Skeletal muscle satellite cell (primary cell): Measurements from ENCODE around the gene ST6GALNAC4.

ENCODE experiments used
- H3K27me3 ChIP-seq: 2 replicates; pipeline ENCODE4 v1.7.0; 2013; ENCODE audit warnings: low read length; ENCODE audit not compliant: control insufficient read depth, insufficient read depth
- H3K36me3 ChIP-seq: 2 replicates; pipeline ENCODE4 v1.7.0; 2013; ENCODE audit warnings: mild to moderate bottlenecking, control low read depth, low read length; ENCODE audit not compliant: insufficient read depth
- H3K4me1 ChIP-seq: 2 replicates; pipeline ENCODE4 v1.7.0; 2013; ENCODE audit warnings: low read length; ENCODE audit not compliant: control insufficient read depth, insufficient read depth
- H3K4me2 ChIP-seq: 2 replicates; pipeline ENCODE4 v1.7.0; 2013; ENCODE audit warnings: mild to moderate bottlenecking, low read length
- H3K4me3 ChIP-seq: 2 replicates; pipeline ENCODE4 v1.7.0; 2013; ENCODE audit warnings: low read length
- H3K9ac ChIP-seq: 2 replicates; pipeline ENCODE4 v1.7.0; 2013; ENCODE audit warnings: mild to moderate bottlenecking, low read depth, low read length, moderate library complexity
- H3K9me3 ChIP-seq: replicated peaks from 2 replicates; pipeline ENCODE4 v1.7.0; 2013; ENCODE audit warnings: mild to moderate bottlenecking, control low read depth, low read length

ST6GALNAC4 gene

DNA sequence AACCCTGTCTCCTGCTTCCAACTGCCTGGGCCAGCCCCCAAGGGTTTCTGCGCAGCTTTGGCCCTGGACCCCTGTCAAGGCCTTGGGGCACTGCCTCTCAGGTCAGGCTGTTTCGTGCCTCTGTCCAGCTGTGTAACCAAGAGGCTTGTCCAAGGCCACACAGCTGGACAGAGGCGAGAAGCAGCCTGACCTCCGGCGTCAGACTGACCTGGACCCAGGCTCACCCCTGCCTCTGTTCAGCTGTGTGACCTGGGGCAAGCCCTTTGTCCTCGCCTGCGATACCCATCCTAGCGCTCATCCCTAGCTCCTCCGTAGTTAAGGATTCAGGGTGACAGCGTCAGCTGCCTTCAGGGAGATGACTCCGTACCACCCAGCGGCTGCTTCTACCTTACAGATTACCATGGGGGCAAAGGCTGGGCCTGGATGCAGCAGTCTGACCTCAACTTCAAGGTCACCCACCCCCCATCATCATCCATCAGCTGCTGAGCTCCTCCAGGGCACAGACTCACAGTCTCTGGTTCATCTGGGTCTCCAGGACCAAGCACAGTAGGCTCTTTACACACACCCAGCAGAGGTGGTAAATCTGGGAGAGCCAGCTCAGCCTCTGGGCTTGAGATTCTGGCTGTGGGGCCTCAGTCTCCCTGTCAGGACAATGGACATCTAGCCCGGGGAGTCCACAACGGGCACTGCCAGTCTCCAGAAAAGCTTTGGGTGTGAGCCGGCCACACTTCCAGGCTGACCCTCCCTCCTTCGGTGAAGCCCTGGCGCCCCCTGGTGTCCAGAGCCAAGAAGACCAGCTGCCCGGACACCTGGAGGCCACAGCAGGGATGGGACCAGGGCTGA lies 47.3 kb downstream of the ST6GALNAC4 start:
- Histone ChIP-seq H3K27me3 (no peaks in the 10 kb centered on the region), H3K36me3 (peaks cover 54% of the 10 kb centered on the region), H3K9ac (no peak overlapping the region), H3K9me3 (no peaks in the 10 kb centered on the region), H3K4me3 (no peak overlapping the region), H3K4me1 (peaks cover 13% of the 10 kb centered on the region), H3K4me2 (no peak overlapping the region)

DNA sequence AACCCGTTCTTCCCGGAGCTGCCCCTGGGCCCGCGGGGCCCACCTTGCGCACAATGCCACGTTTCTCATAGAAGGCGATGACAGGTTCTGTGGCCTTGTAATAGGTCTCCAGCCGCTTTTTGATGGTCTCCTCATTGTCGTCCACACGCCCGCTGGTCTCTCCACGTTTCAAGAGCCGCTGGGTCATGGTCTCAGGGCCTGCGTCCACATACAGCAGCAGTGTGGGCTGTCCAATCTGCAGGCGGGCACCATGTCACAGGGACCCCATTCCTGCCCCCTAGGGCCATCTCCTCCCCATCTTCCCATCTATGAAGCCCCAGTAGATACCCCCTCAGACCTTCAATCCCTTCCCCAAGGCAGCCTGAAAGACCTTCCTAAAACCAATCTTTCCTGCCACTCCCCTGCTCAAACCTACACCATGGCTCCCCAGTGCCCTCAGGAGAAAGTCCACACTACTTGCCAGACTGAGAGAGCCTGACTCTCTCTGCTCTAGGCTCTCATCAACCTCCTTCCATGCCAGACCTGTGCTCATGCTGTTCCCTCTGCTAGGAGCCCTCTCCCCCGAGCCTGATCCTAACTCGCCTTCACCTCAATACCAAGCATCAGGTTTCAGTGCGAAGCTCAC lies 48.5 kb downstream of the ST6GALNAC4 start:
- peaks cover 1% of the 10 kb centered on the region for H3K4me1 ChIP-seq
- peaks cover 54% of the 10 kb centered on the region for H3K36me3 ChIP-seq
- H3K4me2 ChIP-seq = no peak overlapping the region
- H3K9ac ChIP-seq = no peak overlapping the region
- no peaks in the 10 kb centered on the region for H3K27me3 ChIP-seq
- no peak overlapping the region for H3K4me3 ChIP-seq
- H3K9me3 ChIP-seq = no peaks in the 10 kb centered on the region

DNA sequence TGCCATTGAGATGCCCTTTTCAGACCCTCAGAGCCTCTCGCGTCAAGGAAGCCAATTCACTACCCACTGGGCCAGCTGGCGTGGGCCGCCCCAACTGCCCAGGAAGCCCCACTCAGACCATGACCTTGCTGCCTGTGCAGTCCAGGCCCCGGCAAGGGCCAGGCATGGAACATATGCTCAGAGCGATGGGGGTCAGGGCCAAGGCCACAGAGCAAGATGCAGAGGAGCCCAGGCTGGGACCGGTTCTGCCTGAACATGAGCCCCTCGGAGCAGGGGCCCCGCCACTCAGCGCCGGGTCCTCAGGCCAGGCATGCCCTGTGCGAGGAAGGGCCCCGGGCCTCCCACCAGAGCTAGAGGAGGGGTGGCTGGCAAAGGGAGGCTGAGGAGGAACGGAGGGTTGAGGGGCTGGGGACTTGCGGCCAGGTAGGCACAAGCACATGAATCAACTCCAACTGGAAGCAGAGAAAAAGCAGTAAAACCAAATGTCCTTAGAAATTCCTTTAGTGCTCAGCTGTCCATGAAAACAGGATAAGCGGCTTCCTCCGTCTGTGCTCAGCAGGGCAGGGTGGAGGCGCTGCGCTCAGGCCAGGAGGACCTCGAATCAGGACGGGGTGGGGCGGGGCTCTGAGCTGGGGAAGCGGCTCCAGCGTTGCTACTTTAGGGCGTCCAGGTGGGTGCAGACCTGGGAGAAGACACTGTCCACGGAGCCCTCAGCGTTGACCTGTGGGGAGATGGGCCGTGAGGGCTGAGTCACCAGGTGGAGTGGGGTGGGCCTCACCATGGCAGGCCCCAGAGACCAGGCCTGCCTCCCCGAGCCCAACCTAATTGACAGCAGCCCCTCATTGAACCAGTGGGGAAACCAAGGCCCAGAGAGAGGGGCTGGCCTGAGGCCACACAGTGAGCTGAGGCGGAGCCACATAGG lies 49.2 kb downstream of the ST6GALNAC4 start:
- no peak overlapping the region for H3K9ac ChIP-seq
- no peaks in the 10 kb centered on the region for H3K4me1 ChIP-seq
- no peak overlapping the region for H3K4me3 ChIP-seq
- H3K36me3 ChIP-seq = peaks cover 51% of the 10 kb centered on the region
- no peak overlapping the region for H3K4me2 ChIP-seq
- H3K27me3 ChIP-seq = no peaks in the 10 kb centered on the region
- no peaks in the 10 kb centered on the region for H3K9me3 ChIP-seq

DNA sequence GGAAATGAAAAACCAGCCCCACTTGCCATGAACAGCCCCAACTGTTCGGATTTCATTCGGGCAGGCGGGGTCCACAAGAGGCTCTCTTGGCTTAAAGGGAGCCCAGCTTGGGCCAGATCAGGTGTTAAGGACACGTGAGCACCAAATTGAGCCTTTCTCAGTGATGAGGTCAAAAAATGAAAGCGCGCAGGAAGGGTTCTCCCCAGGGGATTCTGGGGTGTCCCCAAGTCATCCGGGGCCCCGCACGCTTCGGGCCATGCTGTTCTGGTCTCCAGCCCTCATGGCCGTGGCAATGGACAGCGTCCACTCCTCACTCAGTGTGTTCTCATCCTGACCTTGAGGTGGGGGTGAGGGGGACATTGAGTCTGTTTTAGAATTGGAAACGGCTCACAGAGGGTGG lies 50.3 kb downstream of the ST6GALNAC4 start:
- Histone ChIP-seq H3K36me3 (peaks cover 40% of the 10 kb centered on the region), H3K27me3 (no peaks in the 10 kb centered on the region), H3K4me2 (no peak overlapping the region), H3K9me3 (no peaks in the 10 kb centered on the region), H3K4me3 (no peak overlapping the region), H3K9ac (no peak overlapping the region), H3K4me1 (no peaks in the 10 kb centered on the region)

GRCh38 chr9:127865645-127866464 lies 51.0 kb downstream of the ST6GALNAC4 start:
- Histone ChIP-seq H3K4me3 (no peak overlapping the region), H3K9me3 (no peaks in the 10 kb centered on the region), H3K9ac (no peak overlapping the region), H3K36me3 (peaks cover 33% of the 10 kb centered on the region), H3K4me2 (no peak overlapping the region), H3K27me3 (no peaks in the 10 kb centered on the region), H3K4me1 (no peaks in the 10 kb centered on the region)

DNA sequence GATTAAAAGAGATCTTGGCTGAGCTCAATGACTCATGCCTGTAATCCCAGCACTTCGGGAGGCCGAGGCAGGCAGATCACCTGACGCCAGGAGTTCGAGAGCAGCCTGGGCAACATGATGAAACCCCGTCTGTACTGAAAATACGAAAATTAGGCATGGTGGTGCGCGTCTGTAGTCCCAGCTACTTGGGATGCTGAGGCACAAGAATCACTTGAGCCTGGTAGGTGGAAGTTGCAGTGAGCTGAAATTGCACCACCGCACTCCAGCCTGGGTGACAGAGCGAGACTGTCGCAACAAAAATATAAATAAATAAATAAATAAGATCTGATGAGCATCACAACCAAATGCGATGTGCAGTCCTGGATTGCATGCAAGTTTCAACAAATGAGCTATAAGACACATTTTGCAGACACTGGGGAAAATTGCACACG lies 53.6 kb downstream of the ST6GALNAC4 start:
- Histone ChIP-seq H3K4me3 (no peak overlapping the region), H3K27me3 (no peaks in the 10 kb centered on the region), H3K9me3 (no peaks in the 10 kb centered on the region), H3K9ac (no peak overlapping the region), H3K36me3 (peaks cover 13% of the 10 kb centered on the region), H3K4me1 (peaks cover 2% of the 10 kb centered on the region), H3K4me2 (no peak overlapping the region)

DNA sequence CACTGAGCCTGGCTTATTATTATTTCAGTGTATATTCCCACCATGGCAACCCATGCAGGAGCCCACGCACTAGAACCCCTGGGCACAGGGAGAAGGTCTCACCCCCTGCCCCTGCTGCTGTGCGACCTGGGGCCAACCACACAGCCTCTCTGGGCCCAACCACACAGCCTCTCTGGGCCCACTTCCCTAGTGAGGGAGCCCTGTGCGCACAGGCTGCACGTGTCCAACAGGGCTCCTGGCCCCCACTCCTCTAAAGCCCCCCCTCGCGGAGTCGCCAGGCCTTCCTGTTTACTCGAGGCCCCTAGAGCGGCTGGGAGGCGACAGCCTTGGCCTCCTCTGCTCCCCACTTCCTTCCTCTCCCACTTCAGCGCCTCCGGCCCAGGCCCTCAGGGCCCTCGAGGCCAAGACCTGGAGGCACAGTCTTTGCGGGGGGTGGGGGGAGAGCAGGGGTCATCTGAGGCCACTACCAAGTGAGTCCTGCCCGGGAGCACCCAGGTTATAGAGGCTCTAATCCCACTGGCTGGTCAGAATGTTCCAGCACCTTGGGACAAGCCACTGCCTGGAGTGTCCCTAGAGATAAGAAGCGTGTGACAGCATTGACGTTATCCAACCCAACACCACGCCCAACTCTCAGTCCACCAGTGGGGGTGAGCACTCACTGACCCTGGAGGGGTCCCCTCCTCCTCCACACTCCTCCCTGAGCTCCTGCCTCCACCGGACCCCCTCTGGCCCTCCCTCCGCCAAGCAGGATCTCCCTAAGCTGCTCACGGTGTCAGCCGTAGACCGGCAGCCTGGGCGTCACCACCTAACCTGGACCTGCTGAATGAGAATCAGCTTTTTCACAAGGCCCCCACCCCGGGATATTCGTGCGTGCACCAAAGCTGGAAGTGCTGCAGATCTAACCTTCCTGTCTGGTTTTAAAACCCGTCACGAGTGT lies 54.5 kb downstream of the ST6GALNAC4 start:
- Histone ChIP-seq H3K9ac (no peak overlapping the region), H3K4me1 (peaks cover 10% of the 10 kb centered on the region), H3K27me3 (no peaks in the 10 kb centered on the region), H3K36me3 (peaks cover 7% of the 10 kb centered on the region), H3K4me2 (no peak overlapping the region), H3K9me3 (no peaks in the 10 kb centered on the region), H3K4me3 (no peak overlapping the region)

DNA sequence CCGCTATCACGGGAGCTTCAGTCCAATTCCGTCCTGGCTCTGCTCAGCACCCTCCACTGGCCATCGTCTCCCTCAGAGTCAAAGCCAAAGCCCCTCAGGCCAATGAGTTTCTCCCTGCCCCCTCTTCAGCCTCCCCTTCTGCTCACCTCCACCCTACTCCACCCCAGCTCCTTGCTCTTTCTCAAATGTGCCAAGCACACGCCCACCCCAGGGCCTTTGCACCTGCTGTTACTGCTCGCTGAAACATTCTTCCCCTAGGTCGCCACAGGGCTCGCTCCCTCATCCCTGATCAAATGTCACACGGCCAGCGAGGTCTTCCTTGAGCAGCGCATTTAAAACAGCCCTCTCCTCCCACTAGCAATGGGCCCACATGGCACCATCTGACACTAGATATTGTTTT lies 56.1 kb downstream of the ST6GALNAC4 start:
- peaks cover 10% of the 10 kb centered on the region for H3K4me1 ChIP-seq
- no peaks in the 10 kb centered on the region for H3K9me3 ChIP-seq
- H3K4me3 ChIP-seq = no peak overlapping the region
- H3K9ac ChIP-seq = no peak overlapping the region
- H3K27me3 ChIP-seq = no peaks in the 10 kb centered on the region
- no peak overlapping the region for H3K4me2 ChIP-seq
- peaks cover 2% of the 10 kb centered on the region for H3K36me3 ChIP-seq

GRCh38 chr9:127860260-127860659 lies 56.6 kb downstream of the ST6GALNAC4 start:
- Histone ChIP-seq H3K4me2 (no peak overlapping the region), H3K9ac (no peak overlapping the region), H3K4me1 (peaks cover 10% of the 10 kb centered on the region), H3K9me3 (no peaks in the 10 kb centered on the region), H3K27me3 (no peaks in the 10 kb centered on the region), H3K36me3 (no peaks in the 10 kb centered on the region), H3K4me3 (no peak overlapping the region)

GRCh38 chr9:127858041-127858512 lies 58.8 kb downstream of the ST6GALNAC4 start:
- Histone ChIP-seq H3K4me2 (no peak overlapping the region), H3K4me1 (peaks cover 17% of the 10 kb centered on the region), H3K27me3 (no peaks in the 10 kb centered on the region), H3K9me3 (no peaks in the 10 kb centered on the region), H3K36me3 (no peaks in the 10 kb centered on the region), H3K9ac (no peak overlapping the region), H3K4me3 (no peak overlapping the region)
